ENCODE results near the gene H1-8.
A peak's percentile ranks its signal among the peaks of the same experiment; 100 is the strongest.

Gene H1-8

GRCh38 chr3:129586746-129587430 lies 43.9 kb downstream of the H1-8 start:
- H3K4me3 ChIP-seq (ENCODE audit: low read length) = no peak overlapping the region
- H3K27ac ChIP-seq (ENCODE audit: low read depth, low read length) = no peak overlapping the region
- peaks cover 6% of the 10 kb centered on the region for H3K4me1 ChIP-seq (ENCODE audit: insufficient read depth, low read length)
- 93% methylated on average over 17 of the region's 17 CpGs for WGBS
- H3K27me3 ChIP-seq (ENCODE audit: insufficient read depth, low read length) = no peaks in the 10 kb centered on the region
- H3K9me3 ChIP-seq (ENCODE audit: insufficient read depth, low read depth, low read length) = no peaks in the 10 kb centered on the region
- no peak overlapping the region for H3K9ac ChIP-seq (ENCODE audit: low read depth, low read length)
- H3K36me3 ChIP-seq (ENCODE audit: insufficient read depth, low read length) = peaks cover 15% of the 10 kb centered on the region

GRCh38 chr3:129587566-129588210 lies 44.7 kb downstream of the H1-8 start:
- H3K9me3 ChIP-seq (ENCODE audit: insufficient read depth, low read depth, low read length) = no peaks in the 10 kb centered on the region
- H3K36me3 ChIP-seq (ENCODE audit: insufficient read depth, low read length) = peaks cover 15% of the 10 kb centered on the region
- WGBS = 91% methylated on average over 10 of the region's 10 CpGs
- no peak overlapping the region for H3K4me3 ChIP-seq (ENCODE audit: low read length)
- H3K27ac ChIP-seq (ENCODE audit: low read depth, low read length) = no peak overlapping the region
- H3K9ac ChIP-seq (ENCODE audit: low read depth, low read length) = no peak overlapping the region
- H3K4me1 ChIP-seq (ENCODE audit: insufficient read depth, low read length) = peaks cover 11% of the 10 kb centered on the region
- H3K27me3 ChIP-seq (ENCODE audit: insufficient read depth, low read length) = no peaks in the 10 kb centered on the region

- H3K4me1 ChIP-seq (ENCODE audit: insufficient read depth, low read length) = peaks cover 30% of the 10 kb centered on the region
- no peaks in the 10 kb centered on the region for H3K27me3 ChIP-seq (ENCODE audit: insufficient read depth, low read length)
- H3K27ac ChIP-seq (ENCODE audit: low read depth, low read length) = no peak overlapping the region
- H3K9ac ChIP-seq (ENCODE audit: low read depth, low read length) = no peak overlapping the region
- no peak overlapping the region for H3K4me3 ChIP-seq (ENCODE audit: low read length)
- peaks cover 7% of the 10 kb centered on the region; the same call in 1 of the 2 replicates for H3K36me3 ChIP-seq (ENCODE audit: insufficient read depth, low read length)
- no peaks in the 10 kb centered on the region for H3K9me3 ChIP-seq (ENCODE audit: insufficient read depth, low read depth, low read length)
- WGBS = 91% methylated on average over 7 of the region's 8 CpGs
Measured at GRCh38 chr3:129590215-129590614, 47.2 kb downstream of the H1-8 start.

GRCh38 chr3:129591932-129592331 lies 49.0 kb downstream of the H1-8 start:
- WGBS = 65% methylated on average over 7 of the region's 8 CpGs
- no peaks in the 10 kb centered on the region for H3K36me3 ChIP-seq (ENCODE audit: insufficient read depth, low read length)
- H3K9me3 ChIP-seq (ENCODE audit: insufficient read depth, low read depth, low read length) = no peaks in the 10 kb centered on the region
- H3K4me1 ChIP-seq (ENCODE audit: insufficient read depth, low read length) = peaks cover 36% of the 10 kb centered on the region
- peak overlapping the region; percentile 39 for H3K4me3 ChIP-seq (ENCODE audit: low read length)
- H3K9ac ChIP-seq (ENCODE audit: low read depth, low read length) = peak overlapping the region; percentile 18; the same call in 1 of the 2 replicates
- peak overlapping the region; percentile 45; the same call in 1 of the 2 replicates for H3K27ac ChIP-seq (ENCODE audit: low read depth, low read length)
- no peaks in the 10 kb centered on the region for H3K27me3 ChIP-seq (ENCODE audit: insufficient read depth, low read length)

DNA sequence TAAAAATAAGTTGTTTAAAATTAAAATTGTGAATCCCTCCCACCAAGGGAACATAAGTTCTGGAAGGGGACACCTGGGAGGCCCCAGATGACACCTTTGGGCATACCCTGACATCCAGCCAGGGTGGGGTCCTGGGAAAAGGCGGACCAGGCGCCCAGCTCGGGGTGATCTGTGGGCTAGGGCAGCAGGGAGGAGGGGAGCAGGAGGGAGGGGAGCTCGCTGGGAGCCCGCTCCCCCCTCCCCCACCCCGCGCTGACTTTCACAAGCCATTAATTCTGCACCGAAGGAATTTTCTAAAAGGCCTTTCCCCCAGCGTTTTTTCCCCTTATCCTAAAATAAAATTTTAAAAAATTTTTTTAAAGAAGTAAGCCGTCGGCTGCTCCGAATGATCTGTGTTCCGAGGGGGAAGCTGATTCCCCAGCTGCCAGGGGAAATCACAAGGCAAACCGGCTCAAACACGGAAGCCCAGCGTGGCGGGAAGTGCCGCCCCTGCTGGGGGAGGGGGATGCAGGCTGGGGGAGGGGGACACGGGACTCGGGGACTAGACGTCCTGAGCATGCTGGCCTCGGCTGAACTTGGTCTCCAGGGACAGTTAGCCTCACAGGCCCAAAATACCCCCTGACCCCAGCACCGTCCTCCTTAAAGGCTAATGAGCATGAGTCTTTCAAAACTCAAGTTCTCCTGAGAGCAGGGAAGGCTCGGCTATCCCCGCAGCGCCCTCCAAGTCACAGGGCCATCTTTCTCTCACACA lies 49.6 kb downstream of the H1-8 start:
- WGBS = 8% methylated on average over 21 of the region's 26 CpGs
- peak overlapping the region; percentile 18; the same call in 1 of the 2 replicates for H3K9ac ChIP-seq (ENCODE audit: low read depth, low read length)
- H3K27me3 ChIP-seq (ENCODE audit: insufficient read depth, low read length) = no peaks in the 10 kb centered on the region
- H3K27ac ChIP-seq (ENCODE audit: low read depth, low read length) = peak overlapping the region; percentile 47
- H3K4me1 ChIP-seq (ENCODE audit: insufficient read depth, low read length) = peaks cover 42% of the 10 kb centered on the region
- H3K36me3 ChIP-seq (ENCODE audit: insufficient read depth, low read length) = no peaks in the 10 kb centered on the region
- H3K4me3 ChIP-seq (ENCODE audit: low read length) = peak overlapping the region; percentile 39
- no peaks in the 10 kb centered on the region for H3K9me3 ChIP-seq (ENCODE audit: insufficient read depth, low read depth, low read length)

GRCh38 chr3:129593230-129593594 lies 50.2 kb downstream of the H1-8 start:
- Histone ChIP-seq H3K27ac (ENCODE audit: low read depth, low read length) (peak overlapping the region; percentile 47), H3K4me1 (ENCODE audit: insufficient read depth, low read length) (peaks cover 48% of the 10 kb centered on the region), H3K9me3 (ENCODE audit: insufficient read depth, low read depth, low read length) (no peaks in the 10 kb centered on the region), H3K4me3 (ENCODE audit: low read length) (no peak overlapping the region), H3K27me3 (ENCODE audit: insufficient read depth, low read length) (no peaks in the 10 kb centered on the region), H3K9ac (ENCODE audit: low read depth, low read length) (peak overlapping the region; percentile 22; the same call in 1 of the 2 replicates), H3K36me3 (ENCODE audit: insufficient read depth, low read length) (no peaks in the 10 kb centered on the region)
- 61% methylated on average over 8 of the region's 8 CpGs for WGBS

DNA sequence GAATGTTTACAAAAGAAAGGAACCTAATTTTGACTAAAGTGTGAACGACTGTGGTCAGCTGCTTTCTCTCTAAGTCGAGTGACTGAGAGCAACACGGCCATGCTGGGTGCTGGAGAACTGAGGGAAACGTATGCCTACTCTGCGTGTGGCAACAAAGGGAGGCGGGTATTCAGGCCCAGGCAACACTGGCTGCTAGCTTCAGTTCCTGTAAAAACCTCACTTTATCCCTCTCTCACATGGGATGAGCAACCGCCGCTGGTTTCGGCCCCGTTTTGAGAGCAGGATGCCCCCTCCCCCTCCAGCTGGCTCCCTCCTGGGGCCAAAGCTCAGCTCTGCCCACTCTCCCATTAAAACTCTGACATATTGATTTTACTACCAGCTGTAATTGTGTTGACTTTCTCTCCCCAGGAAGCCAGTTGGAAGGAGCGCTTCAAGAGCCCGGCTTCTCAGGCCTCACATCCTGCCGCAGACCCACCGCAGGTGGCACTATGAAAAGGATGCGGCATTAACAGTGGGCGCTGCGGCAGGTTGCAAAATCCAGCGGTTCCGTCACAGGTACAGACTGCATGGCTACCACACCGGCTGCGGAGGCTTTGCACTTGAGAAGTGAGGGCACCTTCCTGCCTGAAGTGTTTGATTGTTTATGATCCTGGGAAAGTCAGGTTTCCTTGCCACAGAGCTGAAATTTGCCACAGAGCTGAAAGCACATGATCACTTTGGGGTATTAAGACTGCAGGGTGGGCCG lies 50.8 kb downstream of the H1-8 start:
- Histone ChIP-seq H3K9me3 (ENCODE audit: insufficient read depth, low read depth, low read length) (no peaks in the 10 kb centered on the region), H3K9ac (ENCODE audit: low read depth, low read length) (0 out of 2 replicates have a peak overlapping the region, but pooled peaks have one; percentile 22), H3K4me1 (ENCODE audit: insufficient read depth, low read length) (peaks cover 53% of the 10 kb centered on the region), H3K27me3 (ENCODE audit: insufficient read depth, low read length) (no peaks in the 10 kb centered on the region), H3K4me3 (ENCODE audit: low read length) (no peak overlapping the region), H3K27ac (ENCODE audit: low read depth, low read length) (peak overlapping the region; percentile 47; the same call in 1 of the 2 replicates), H3K36me3 (ENCODE audit: insufficient read depth, low read length) (no peaks in the 10 kb centered on the region)
- WGBS = 22% methylated on average over 22 of the region's 22 CpGs

GRCh38 chr3:129594409-129594808 lies 51.4 kb downstream of the H1-8 start:
- no peaks in the 10 kb centered on the region for H3K36me3 ChIP-seq (ENCODE audit: insufficient read depth, low read length)
- peak overlapping the region; percentile 38; the same call in 1 of the 2 replicates for H3K27ac ChIP-seq (ENCODE audit: low read depth, low read length)
- no peaks in the 10 kb centered on the region for H3K27me3 ChIP-seq (ENCODE audit: insufficient read depth, low read length)
- H3K4me3 ChIP-seq (ENCODE audit: low read length) = no peak overlapping the region
- peaks cover 57% of the 10 kb centered on the region for H3K4me1 ChIP-seq (ENCODE audit: insufficient read depth, low read length)
- no peaks in the 10 kb centered on the region for H3K9me3 ChIP-seq (ENCODE audit: insufficient read depth, low read depth, low read length)
- 72% methylated on average over 10 of the region's 10 CpGs for WGBS
- H3K9ac ChIP-seq (ENCODE audit: low read depth, low read length) = no peak overlapping the region

GRCh38 chr3:129594907-129595390 lies 52.0 kb downstream of the H1-8 start:
- H3K4me3 ChIP-seq (ENCODE audit: low read length) = no peak overlapping the region
- H3K4me1 ChIP-seq (ENCODE audit: insufficient read depth, low read length) = peaks cover 61% of the 10 kb centered on the region
- WGBS = 86% methylated on average over 6 of the region's 6 CpGs
- no peak overlapping the region for H3K27ac ChIP-seq (ENCODE audit: low read depth, low read length)
- H3K36me3 ChIP-seq (ENCODE audit: insufficient read depth, low read length) = no peaks in the 10 kb centered on the region
- no peaks in the 10 kb centered on the region for H3K9me3 ChIP-seq (ENCODE audit: insufficient read depth, low read depth, low read length)
- H3K27me3 ChIP-seq (ENCODE audit: insufficient read depth, low read length) = no peaks in the 10 kb centered on the region
- H3K9ac ChIP-seq (ENCODE audit: low read depth, low read length) = no peak overlapping the region

DNA sequence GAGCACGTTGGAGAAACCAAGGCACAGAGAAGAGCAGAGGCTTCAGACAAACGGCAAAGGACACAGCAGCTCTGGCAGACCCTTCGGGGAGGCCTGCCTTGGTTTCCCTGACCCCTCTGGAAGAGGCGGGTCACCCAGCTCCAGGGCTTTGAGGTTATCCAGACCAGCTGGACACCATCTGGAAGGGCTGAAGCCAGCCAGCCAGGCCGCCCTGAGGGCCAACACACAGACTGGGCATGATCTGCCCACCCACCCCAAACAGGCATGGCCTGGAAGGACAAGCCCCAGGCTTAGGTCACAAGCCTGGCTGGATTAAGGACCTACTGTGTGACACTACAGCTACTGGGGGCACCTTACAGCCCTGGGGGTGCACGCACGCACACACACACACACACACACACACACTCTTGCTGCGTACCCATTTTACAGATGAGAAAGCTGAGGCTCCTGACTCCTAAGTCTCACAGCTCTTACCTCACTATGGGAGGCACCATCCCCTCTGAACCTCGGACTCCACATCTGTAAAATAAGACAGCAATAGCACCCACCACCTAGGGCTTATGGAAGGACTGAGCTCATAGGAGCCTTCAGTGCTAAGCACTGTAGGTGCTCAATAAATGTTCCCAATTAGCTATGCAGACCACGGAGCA lies 52.7 kb downstream of the H1-8 start:
- H3K9ac ChIP-seq (ENCODE audit: low read depth, low read length) = no peak overlapping the region

More for the DNA sequence above, 52.7 kb downstream of the H1-8 start:
- 76% methylated on average over 10 of the region's 10 CpGs for WGBS
- H3K4me3 ChIP-seq (ENCODE audit: low read length) = no peak overlapping the region
- H3K9me3 ChIP-seq (ENCODE audit: insufficient read depth, low read depth, low read length) = no peaks in the 10 kb centered on the region
- H3K27me3 ChIP-seq (ENCODE audit: insufficient read depth, low read length) = no peaks in the 10 kb centered on the region
- no peak overlapping the region for H3K27ac ChIP-seq (ENCODE audit: low read depth, low read length)
- H3K4me1 ChIP-seq (ENCODE audit: insufficient read depth, low read length) = peaks cover 67% of the 10 kb centered on the region
- H3K36me3 ChIP-seq (ENCODE audit: insufficient read depth, low read length) = no peaks in the 10 kb centered on the region
